ENCODE results near the gene WNT5B.

DNA sequence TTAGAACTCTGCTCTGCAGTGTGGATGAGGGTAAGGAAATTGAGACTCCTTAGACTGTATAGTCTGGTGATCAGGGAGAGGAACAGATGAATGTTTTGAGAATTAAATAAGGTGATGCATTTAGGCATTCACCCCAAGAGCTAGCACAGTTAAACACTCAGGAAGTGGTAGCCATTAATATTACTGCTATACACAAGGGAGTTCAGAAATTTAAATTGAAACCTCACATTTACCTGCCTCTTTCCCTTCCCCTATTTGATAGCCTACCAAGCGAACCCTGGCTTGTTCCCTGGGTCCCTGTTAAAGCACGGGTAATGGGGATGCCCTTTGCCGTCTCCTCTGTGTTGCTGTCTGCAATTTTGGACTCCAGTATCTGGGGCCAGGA, 18.2 kb downstream of the WNT5B start:
- TF ChIP-seq, protein P1, sequence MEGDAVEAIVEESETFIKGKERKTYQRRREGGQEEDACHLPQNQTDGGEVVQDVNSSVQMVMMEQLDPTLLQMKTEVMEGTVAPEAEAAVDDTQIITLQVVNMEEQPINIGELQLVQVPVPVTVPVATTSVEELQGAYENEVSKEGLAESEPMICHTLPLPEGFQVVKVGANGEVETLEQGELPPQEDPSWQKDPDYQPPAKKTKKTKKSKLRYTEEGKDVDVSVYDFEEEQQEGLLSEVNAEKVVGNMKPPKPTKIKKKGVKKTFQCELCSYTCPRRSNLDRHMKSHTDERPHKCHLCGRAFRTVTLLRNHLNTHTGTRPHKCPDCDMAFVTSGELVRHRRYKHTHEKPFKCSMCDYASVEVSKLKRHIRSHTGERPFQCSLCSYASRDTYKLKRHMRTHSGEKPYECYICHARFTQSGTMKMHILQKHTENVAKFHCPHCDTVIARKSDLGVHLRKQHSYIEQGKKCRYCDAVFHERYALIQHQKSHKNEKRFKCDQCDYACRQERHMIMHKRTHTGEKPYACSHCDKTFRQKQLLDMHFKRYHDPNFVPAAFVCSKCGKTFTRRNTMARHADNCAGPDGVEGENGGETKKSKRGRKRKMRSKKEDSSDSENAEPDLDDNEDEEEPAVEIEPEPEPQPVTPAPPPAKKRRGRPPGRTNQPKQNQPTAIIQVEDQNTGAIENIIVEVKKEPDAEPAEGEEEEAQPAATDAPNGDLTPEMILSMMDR (IDR thresholded peaks at IDR 0.05) = no peak
- no peak for TF ChIP-seq POLR2A (IDR thresholded peaks at IDR 0.05)
